GM21737 (cell line): ENCODE results near the gene MELTF.

Experiments used
- ATAC-seq: cut with Tn5 transposase; IDR thresholded peaks from one replicate; pipeline ENCODE4 v1.9.1; 2021; ENCODE audit warnings: mild to moderate bottlenecking, moderate library complexity; ENCODE audit not compliant: unreplicated experiment

MELTF gene

DNA sequence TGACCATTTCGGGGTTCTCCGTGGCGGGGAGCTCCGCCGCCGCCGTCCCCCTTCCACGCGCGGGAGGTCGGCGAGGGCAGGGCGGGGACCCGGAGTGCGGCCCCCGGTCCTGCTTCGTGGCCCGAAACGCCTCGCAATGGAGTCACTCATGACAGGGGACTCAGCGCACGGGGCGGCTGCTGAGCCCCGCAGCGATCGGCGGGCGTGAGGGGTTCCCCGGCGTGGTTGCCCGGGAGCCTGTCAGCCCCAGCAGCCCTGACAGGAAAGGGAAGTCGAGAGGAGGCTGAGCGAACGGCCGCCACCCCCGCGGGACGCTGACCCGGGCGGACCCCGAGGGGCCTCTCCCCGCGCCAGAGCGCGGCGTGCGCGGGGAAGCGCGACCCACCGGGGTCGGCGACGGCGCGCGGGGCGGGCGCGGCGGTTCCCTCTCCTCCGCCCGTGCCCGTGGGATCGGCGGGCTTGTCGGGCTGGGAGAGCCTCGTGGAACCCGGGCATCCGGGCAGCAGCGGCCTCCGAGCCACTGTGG lies 60.4 kb downstream of the MELTF start:
- peak; percentile 43 for ATAC-seq

DNA sequence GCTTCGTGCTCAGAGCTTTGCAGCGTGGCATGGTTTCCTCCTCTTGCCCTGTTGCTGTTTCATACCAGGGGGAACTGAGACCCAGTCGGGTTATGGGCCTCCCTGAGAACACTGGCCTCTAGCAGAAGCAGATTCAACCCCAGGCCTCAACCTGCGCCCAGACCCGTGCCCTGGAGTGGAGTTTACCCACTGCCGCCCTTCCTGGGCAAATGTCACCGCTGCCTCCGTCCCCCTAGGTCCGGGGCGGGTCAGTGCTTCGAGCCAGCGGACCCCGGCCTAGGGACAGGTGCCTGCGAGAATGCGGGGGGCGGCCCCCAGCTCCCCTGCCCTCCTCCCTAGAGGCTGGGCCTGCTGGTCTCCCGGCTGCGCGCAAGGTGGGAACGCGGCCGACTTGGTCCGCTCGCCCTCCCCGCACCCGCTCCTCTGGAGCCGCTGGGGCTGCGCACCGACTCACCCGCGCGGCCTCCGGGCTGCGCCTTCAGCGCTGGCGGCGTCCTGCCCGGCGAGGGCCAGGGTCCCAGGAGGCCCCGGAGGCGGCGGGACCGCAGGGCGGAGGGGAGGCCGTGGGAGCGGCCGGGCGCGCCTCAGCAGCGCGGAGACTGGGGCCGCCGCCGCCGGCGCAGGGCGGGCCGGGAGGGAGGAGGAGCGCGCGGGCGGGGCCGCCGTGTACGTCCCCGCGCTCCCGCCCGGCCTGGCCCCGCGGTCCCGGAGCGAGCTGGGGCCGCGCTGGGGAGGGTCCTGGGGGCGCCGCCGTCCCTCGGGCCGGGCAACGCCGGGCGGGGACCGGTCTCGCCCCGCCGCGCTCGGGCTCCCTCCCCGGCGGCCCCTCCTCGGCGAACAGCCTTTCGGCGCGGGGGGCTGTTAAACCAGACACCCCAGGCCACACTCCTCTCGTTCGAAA lies 61.1 kb downstream of the MELTF start, which contains the start of gene PIGZ:
PIGZ (minus strand) TSS at position 601 of the 901 bp plus-strand sequence. CDS start 16,802 bp downstream, outside the sequence.
- peak; percentile 63 for ATAC-seq

DNA sequence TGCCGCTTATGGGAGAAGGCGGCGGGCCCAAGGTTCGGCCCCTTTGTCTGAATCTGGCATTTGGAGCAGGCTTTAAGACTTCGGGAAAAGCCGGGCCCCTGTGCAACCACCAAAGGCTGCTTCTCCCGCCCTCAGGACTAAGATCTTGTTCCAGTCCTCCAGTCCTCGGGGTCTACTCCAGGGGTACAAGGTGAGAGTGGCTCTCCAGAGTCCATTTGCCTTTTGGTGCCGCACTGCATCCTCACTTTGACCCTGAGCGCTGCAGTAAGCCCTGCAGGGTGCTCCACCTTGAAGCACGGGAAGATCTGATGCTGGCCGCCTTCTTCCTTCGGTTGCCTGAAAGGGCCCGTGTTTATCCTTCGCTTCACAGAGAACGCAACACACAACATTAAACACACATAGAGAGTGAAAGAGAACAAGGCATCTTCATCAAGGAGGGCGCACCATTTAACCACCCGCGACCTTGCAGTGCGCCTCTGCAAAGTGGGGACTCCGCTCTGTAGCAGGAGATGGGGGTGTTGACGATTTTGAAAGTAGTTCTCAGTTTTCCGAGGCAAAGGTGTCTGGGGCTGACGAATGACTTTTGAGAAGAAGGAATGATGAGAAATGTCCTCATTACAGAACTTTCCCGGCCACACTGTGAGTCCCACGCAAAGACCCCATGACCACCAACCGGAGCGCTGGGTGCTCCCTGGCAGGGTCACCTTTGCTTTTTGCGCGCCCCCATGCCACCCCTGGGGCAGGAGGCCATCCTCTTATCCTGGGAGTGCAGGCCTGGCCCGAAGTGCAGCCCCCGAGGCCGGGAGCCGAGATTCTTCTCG lies 62.0 kb downstream of the MELTF start:
- no peak for ATAC-seq

DNA sequence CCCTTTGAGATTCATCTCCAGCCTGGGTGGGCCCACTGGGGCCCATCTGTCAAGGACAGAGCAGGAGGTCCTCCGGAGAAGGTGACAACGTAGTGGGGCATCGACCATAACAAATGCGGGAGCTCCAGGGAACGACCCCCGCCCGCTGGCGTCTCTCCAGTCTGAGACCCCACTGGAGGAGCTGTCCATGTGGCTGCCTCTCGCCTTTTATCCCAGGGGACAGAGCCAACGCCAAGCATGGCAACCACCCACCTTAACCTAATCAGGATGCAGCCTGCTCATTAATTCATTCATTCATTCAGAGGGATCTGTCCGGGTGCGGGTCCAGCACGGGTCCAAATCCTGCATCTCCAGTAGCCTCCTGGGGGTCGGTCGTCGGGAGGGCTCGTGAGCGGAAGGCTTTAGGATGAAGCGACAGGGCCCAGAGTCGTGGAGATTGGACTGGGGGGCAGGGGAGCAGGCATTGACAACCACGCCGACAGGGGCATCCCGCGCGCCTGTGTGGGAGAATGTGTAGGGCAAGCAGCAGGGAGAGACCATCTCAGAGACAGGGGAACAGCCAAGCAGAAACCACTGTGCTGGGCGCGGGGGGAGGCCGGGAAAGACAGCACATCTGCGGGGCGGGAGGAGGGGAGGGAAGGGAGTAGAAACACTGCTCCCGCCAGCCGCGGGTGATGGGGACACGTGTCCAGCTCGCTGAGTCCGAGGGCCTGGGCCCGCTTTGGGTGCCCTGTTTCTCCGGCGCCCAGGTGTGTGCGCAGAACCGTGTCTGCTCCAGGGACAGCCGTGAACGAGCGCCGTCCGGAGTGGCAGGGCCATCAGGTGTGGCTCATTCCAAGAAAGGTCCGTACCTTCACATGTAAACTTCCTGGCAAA lies 62.9 kb downstream of the MELTF start:
- ATAC-seq, result no peak

DNA sequence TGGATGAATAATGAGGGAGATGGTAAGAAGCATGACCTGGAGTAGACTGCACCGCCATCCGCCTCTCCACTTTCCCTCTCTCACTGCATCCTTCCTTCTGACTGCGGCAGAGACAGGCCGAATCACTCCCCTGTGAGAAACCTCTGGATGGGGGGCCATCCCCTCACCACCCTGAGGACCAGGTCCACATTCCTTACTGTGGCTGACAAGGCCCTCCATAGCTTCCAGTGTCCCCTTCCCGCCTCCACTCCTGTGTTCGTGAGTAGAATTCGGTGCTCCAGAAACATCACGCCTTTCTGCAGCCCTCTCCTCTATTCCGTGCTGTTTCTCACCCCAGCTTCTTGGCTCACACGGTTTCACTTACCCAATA lies 63.8 kb downstream of the MELTF start:
- no peak for ATAC-seq

DNA sequence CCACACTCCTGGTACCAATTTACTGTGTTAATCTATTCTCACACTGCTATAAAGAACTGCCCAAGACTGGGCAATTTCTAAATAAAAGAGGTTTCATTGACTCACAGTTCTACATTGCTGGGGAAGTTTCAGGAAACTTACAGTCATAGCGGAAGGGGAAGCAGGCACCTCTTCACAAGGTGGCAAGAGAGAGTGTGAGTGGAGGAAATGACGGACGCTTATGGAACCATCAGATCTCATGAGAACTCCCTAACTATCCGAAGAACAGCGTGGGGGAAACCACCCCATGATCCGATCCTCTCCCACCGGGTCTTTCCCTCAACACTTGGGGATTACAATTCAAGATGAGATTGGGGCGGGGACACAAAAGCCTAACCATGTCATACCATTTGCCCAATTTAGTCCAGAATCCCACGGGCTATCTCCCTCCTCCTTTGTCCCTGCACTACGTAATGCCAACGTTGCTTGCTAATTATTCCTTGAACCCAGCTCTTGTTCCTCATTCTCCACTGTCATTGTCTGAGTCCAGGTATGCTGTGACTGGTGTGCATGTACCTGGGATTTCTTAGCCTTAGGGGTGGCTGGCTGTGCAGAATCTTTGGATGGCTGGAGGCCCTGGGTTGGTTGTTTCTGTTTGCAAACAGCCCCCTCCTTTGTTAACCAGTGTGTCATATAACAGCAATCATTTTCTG lies 64.4 kb downstream of the MELTF start:
- no peak for ATAC-seq

DNA sequence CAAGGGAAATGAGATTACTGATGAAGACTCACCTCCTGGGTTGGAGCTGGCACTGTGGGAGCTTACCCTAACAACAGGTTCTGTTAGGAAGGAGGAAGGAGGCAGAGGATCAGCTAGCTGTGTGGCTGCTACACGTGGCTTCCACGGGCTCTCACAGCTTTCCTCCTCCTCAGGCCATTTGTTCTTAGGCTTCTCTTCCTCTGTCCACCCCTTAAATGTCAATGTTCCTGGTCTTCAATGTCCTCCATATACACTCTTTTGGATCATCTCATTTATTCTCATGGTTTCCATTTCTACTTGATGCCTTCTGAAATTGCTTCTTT lies 66.0 kb downstream of the MELTF start:
- ATAC-seq, result no peak

DNA sequence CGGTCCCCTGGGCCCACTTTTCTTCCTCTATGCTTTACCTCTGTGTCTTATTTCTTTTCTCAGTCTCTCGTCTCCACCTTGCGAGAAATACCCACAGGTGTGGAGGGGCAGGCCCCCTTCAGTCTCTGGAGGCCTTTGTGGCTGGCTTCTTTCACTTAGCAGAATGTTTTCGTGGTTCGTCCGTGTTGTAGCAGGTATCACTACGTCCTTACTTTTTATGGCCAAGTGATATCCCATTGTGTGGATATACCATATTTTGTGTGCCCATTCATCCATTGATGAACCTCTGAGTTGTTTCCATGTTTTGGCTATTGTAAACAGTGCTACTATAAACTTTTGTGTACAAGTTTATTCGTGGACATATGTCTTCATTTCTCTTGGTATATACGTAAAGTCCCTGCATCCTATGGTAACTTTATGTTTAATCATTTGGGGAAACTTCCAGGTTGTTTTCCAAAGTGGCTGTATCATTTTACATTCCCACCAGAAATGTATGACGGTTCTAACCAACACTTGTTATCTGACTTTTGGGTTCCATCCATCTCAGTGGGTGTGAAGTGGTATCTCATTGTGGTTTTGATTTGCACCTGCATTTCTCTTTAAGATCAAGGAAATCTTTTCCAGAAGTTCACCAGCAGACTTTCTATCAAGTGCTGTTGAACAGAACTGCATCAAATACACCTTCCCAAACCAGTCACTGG lies 66.5 kb downstream of the MELTF start:
- ATAC-seq, result no peak

DNA sequence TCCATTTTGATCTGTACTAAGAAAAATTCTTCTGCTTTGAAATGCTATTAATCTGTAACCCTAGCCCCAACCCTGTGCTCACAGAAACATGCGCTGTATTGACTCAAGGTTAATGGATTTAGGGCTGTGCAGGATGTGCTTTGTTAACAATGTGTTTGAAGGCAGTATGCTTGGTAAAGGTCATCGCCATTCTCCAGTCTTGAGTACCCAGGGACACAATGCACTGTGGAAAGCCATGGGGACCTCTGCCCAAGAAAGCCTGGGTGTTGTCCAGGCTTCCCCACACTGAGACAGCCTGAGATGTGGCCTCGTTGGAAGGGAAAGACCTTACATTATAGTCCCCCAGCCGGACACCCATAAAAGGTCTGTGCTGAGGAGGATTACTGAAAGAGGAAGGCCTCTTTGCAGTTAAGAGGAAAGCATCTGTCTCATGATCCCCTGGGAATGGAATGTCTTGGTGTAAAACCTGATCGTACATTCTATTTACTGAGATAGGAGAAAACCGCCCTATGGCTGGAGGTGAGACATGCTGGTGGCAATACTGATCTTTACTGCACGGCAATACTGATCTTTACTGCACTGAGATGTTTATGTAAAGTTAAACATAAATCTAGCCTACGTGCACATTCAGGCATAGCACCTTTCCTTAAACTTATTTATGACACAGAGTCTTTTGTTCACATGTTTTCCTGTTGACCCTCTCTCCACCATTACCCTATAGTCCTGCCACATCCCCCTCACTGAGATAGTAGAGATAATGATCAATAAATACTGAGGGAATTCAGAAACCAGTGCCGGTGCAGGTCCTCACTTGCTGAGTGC lies 67.3 kb downstream of the MELTF start:
- ATAC-seq, result no peak

DNA sequence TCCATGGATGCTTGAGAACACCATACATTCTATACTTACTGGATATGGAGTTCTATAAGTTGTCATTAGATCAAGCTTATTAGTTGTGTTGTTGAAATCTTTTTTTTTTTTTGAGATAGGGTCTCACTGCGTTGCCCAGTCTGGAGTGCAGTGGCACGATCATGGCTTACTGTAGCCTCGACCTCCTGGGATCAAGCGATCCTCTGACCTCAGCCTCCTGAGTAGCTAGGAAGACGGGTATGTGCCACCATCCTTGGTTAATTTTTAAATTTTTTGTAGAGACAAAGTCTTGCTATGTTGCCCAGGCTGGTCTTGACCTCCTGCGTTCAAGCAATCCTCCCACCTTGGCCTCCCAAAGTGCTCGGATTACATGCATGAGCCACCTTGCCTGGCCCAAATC lies 74.8 kb downstream of the MELTF start:
- no peak for ATAC-seq
